Stimulated activated CD8-positive, alpha-beta memory T cell treated with anti-CD3 and anti-CD28 coated beads, Interleukin-15, amount 100 ng/mL, for 24 hours (primary cell): ENCODE data around the gene DNAH7.
"Not testable (repeated sequence)": the region's sequence is repeated elsewhere in the genome, so short reads cannot be mapped to it uniquely, and the experiment has no call there.

Experiments
- DNase-seq: peaks from one replicate; pipeline ENCODE4 v3.0.0-alpha.2; 2020; ENCODE audit warnings: low read depth

Gene DNAH7

GRCh38 chr2:195721042-195721441 lies 347.6 kb downstream of the DNAH7 start:
- no peak for DNase-seq

- no peak for DNase-seq
Observed at GRCh38 chr2:195716466-195716865, 352.2 kb downstream of the DNAH7 start.

- no peak for DNase-seq
Observed at GRCh38 chr2:195711478-195711877, 357.2 kb downstream of the DNAH7 start.

GRCh38 chr2:195709901-195710806 lies 358.5 kb downstream of the DNAH7 start:
- DNase-seq, result no peak

- DNase-seq, result no peak
Observed at GRCh38 chr2:195706161-195706900, 362.3 kb downstream of the DNAH7 start.

- no peak for DNase-seq
Observed at GRCh38 chr2:195700480-195700879, 368.2 kb downstream of the DNAH7 start.

- DNase-seq, result no peak
Observed at GRCh38 chr2:195697681-195698220, 370.9 kb downstream of the DNAH7 start.

- DNase-seq, result no peak
Observed at GRCh38 chr2:195696012-195696411, 372.6 kb downstream of the DNAH7 start.

GRCh38 chr2:195695002-195695631 lies 373.5 kb downstream of the DNAH7 start:
- DNase-seq, result no peak

- DNase-seq, result no peak
Observed at GRCh38 chr2:195694553-195694952, 374.1 kb downstream of the DNAH7 start.

- not testable (repeated sequence) for DNase-seq
Observed at GRCh38 chr2:195692531-195692930, 376.1 kb downstream of the DNAH7 start.
